Kidney epithelial cell (primary cell): Measurements from ENCODE around the gene CHST3. TPM values are rescaled to one million over a fixed set of nuclear protein-coding genes. Genes with fewer than 3 reads are reported as not detected.
A peak's percentile ranks its signal among the peaks of the same experiment; 100 is the strongest.
"Not testable (repeated sequence)": the region's sequence is repeated elsewhere in the genome, so short reads cannot be mapped to it uniquely, and the experiment has no call there.

Source experiments
- DNase-seq: peaks from one replicate; pipeline ENCODE4 v3.0.0-alpha.2; 2010; ENCODE audit warnings: low read depth
- H3K27me3 ChIP-seq: 2 replicates; pipeline ENCODE4 v1.6.0; 2011; ENCODE audit warnings: low read length; ENCODE audit not compliant: control insufficient read depth, insufficient read depth
- H3K36me3 ChIP-seq: 2 replicates; pipeline ENCODE4 v1.5.1; 2011; ENCODE audit warnings: low read length; ENCODE audit not compliant: control insufficient read depth, insufficient read depth
- H3K4me3 ChIP-seq: 2 replicates; pipeline ENCODE4 v1.5.1; 2011; ENCODE audit warnings: low read depth, mild to moderate bottlenecking, control low read depth, low read length
- total RNA-seq: library from RNA; depleted of rRNA; stranded (reverse); fragments of >200 nt; gene quantifications from 2 replicates; pipeline ENCODE4 v1.2.3, GENCODE V29; 2015
- TF ChIP-seq, protein P1 (sequence below): IDR thresholded peaks from 2 replicates; pipeline ENCODE4 v1.5.1; 2011; ENCODE audit warnings: mild to moderate bottlenecking, moderate library complexity, low read length, control low read depth, inconsistent platforms; ENCODE audit not compliant: insufficient read depth, poor library complexity, severe bottlenecking

CHST3 gene
- total RNA-seq, 1 donor from 2014 or later = 48.6 TPM

DNA sequence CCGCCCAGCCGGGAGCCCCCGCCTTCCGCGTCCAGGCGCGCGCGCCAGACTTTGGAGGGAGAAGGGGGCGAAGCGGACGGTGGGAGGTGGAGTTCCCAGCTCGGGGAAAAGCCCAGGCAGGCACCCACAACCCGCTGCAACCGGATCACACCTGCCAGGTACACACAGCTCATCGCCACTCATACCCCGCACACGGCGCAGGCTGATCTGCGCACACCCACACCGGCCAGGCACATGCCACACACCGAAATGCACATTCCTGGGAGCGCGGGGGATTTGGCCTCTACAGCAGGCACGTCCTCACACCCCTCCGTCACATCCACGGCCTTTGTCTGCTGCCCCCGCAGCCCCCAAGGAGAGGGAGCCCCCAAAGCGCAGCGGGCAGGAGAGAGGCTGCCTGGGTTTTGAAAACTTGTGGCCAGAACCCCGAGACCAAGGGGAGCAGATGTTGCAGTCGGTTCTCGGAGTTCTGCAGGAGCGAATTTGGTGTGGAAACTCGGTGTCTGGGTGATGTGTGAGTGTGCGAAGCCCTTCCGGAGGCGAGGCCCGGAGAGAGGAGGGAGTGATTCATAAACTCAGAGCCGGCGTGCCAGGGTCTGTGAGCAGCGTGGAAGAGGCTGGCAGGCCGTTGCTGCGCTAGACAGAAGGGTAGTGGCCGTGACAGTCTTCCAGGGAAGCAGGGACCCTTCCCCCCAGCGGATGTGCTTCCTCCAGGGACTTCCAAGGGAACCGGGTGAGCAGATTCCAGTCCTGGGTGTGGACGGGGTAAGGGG is 734 bp downstream of the CHST3 start:
- DNase-seq = no peak

DNA sequence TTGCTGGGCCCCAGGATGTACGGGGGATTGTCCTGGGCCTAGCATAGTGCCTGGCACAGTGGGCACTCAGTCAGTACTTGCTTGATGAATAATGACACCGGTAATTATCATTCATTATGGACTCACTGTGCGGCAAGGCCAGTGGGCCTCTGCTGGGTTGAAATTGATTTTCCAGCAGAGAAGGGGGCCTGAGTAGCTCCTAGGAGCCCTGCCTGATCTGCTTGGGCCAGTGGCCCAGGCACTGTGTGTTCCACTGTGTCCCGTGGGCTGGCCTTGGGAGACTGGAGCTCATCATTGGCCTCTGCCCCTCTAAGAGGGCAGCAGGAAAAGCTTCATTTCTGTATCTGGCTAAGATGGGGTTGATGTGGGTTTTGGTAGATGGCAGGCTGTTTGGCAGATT is 1.4 kb downstream of the CHST3 start:
- TF ChIP-seq, protein P1, sequence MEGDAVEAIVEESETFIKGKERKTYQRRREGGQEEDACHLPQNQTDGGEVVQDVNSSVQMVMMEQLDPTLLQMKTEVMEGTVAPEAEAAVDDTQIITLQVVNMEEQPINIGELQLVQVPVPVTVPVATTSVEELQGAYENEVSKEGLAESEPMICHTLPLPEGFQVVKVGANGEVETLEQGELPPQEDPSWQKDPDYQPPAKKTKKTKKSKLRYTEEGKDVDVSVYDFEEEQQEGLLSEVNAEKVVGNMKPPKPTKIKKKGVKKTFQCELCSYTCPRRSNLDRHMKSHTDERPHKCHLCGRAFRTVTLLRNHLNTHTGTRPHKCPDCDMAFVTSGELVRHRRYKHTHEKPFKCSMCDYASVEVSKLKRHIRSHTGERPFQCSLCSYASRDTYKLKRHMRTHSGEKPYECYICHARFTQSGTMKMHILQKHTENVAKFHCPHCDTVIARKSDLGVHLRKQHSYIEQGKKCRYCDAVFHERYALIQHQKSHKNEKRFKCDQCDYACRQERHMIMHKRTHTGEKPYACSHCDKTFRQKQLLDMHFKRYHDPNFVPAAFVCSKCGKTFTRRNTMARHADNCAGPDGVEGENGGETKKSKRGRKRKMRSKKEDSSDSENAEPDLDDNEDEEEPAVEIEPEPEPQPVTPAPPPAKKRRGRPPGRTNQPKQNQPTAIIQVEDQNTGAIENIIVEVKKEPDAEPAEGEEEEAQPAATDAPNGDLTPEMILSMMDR = no peak
- Histone ChIP-seq H3K36me3 (no peaks in the 10 kb centered on the region), H3K4me3 (peak overlapping the region; percentile 74), H3K27me3 (no peaks in the 10 kb centered on the region)
- no peak for DNase-seq

More for the DNA sequence above, 734 bp downstream of the CHST3 start:
- H3K36me3 ChIP-seq = no peaks in the 10 kb centered on the region
- TF ChIP-seq, protein P1 = no peak
- no peaks in the 10 kb centered on the region for H3K27me3 ChIP-seq
- H3K4me3 ChIP-seq = peak overlapping the region; percentile 74

DNA sequence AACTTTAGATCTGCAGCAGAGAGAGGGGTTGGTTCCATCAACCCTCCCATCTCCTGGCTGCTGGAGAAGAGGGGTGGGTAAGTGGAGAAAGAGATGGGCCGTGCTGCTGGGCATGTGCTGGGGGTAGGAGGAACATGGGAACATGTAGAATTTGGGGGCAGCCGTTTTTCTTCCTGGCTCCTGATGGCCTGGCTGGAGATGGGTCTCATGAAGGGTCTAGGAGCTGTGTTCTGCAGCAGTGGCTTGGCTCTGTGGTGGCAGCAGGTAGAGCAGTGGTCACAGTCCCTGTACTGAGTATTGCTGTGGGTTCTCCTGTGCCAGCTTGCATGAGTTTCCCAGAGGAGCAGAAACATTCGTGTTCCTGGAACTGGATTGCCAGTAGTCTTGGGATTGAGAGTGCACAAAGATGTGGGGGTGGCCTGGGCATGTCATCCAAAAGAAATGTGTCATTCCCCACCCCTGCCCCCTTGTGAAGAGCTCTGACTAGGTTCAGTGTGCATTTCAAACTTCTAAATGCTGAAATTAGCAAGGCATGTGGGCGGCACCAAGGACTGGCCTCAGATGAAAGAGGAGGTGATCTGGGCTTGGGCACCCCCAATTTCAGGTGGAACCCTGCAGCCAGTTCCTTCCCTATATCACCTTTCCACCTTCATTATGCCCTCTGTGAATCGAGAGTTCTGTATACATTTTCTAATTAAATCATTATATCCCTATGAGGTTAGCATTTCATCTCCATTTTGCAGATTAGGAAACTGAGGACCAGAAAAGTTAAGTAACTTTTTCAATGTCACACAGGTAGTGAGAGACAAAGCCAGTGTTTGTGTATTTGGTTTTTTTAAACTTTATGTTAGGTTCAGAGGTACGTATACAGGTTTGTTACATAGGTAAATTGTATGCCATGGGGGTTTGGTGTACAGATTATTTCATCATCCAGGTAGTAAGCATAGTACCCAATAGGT is 2.1 kb downstream of the CHST3 start:
- DNase-seq = no peak
- Histone ChIP-seq H3K27me3 (no peaks in the 10 kb centered on the region), H3K36me3 (no peaks in the 10 kb centered on the region), H3K4me3 (peak overlapping the region; percentile 74)
- TF ChIP-seq, protein P1 = no peak

DNA sequence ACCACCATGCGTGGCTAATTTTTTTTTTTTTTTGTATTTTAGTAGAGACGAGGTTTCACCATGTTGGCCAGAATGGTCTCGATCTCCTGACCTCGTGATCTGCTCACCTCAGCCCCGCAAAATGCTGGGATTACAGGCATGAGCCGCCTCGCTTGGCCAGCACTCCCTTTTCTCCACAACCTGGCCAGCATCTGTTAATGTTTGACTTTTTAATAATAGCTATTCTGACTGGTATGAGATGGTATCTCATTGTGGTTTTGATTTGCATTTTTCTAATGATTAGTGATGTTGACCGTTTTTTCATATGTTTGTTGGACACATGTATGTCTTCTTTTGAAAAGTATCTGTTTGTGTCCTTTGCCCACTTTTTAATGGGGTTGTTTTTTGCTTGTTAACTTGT is 3.8 kb downstream of the CHST3 start:
- H3K4me3 ChIP-seq, H3K36me3 ChIP-seq, H3K27me3 ChIP-seq: not testable (repeated sequence)
- DNase-seq = peak; percentile 71

DNA sequence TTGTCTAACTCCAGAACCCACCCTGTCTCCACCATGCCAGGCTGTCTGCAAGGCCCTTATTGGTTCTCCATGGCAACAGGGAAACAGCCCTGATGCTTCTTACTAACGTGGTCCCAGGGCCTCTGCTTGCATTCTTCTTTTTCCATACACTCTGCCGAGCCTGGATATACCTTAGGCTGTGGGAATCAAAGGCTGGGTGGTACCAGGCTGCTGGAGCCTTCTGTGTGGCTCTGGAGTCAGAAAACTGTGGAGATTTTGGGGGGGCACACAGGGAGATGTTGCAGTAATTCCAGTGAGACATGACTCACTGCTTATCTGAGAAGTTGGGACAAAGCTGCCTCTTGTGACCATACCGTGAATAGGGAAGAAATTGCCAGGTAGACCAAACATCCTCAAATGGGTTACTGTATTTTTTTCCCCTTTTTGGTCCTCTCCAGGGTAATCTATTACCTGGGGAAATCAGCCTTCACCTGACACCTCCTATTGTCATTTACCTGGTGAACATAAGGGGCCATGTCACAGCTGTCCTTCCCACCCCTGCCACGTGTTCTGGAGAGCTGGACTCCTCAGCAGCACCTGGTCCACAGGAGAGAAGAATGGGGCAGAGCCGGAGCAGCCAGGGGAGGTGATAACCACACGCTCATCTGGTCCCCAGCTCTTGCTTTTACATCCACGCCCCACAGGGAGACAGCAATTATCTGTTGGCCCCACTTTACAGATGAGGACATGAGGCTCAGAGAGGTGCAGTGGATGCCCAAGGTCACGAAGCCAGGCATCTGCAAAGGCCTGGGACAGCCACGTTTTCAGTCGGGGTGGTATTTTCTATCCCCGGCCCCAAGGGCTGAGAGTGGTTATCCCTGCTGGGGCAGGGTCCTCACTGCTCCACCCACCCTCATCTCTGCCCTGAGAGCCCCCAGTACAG is 4.6 kb downstream of the CHST3 start:
- DNase-seq = no peak

More for the DNA sequence above, 4.6 kb downstream of the CHST3 start:
- Histone ChIP-seq H3K36me3 (no peaks in the 10 kb centered on the region), H3K27me3 (no peaks in the 10 kb centered on the region), H3K4me3 (no peak overlapping the region)
- TF ChIP-seq, protein P1 = no peak
